Astrocyte of the cerebellum (primary cell): ENCODE data around the gene SLC15A3.

Experiments
- DNase-seq: peaks from one replicate; pipeline ENCODE4 v3.0.0-alpha.2; 2011; ENCODE audit warnings: low read depth
- H3K4me3 ChIP-seq: 2 replicates; pipeline ENCODE4 v1.5.1; 2011; ENCODE audit warnings: mild to moderate bottlenecking, low read depth, low read length, moderate library complexity
- CTCF ChIP-seq: IDR thresholded peaks from 2 replicates; pipeline ENCODE4 v1.5.1; 2012; ENCODE audit warnings: low read length, low read depth, moderate library complexity, mild to moderate bottlenecking; ENCODE audit errors: missing control alignments
- in situ Hi-C: cut with HindIII; loops from 2 replicates; pipeline ENCODE4 v1.10.0; 2017; ENCODE audit warnings: low sequenced_read_pairs

The SLC15A3 gene

DNA sequence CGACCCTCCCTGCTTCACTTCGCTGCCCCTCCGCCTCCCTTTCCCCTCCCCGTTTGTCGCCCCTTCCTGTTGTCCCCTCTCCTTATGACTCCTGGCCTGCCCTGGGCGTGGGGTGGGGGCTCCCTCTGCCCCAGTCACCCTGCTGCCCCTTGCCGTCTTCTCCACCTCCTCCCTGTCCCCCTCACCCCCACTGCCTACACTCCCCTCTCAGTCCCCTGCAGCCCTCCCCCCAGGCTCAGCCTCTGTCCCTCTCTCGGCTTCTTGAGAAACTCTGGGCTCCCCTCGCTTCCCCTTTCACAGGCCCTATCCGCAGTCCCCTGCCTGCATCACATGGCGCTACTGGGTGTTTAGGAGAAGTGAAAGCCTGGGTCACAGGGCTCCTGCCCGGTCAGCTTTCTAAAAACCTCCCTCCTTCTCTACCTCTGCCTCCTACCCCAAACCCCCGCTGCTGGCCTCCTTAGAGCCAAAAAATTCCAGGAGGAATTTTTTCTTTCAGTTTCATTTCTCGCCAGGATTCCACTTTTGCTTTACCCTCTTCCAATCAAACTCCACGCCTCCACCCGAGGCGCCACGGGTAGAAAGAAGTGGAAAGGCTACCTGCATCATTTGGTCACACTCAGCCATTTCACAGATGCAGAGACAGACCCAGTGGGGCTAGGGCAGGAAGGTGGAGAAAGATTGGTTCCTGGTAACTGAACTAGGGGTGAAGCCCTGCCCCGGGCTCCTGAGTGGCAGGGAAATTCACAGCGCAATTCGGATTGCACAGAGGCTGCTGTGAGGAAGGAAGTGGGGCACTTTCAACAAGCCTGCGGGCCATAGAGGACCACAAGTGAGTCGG, at the start of gene SLC15A3:
Gene SLC15A3, minus strand, starts transcription at position 273 of the 838 bp plus-strand sequence. CDS start 625 bp downstream, outside the sequence.
- TF ChIP-seq CTCF: no peak
- DNase-seq: no peak
- peak within 1 kb of the TSS; percentile 20 for H3K4me3 ChIP-seq
- in situ Hi-C loops: no loop called here

GRCh38 chr11:61000426-61000825, 48.5 kb upstream of the SLC15A3 start:
- H3K4me3 ChIP-seq: no peak overlapping the region
- in situ Hi-C loops: no loop called here
- DNase-seq: no peak
- TF ChIP-seq CTCF: no peak

- no peak for TF ChIP-seq CTCF
- in situ Hi-C loops: no loop called here
- no peak overlapping the region for H3K4me3 ChIP-seq
- DNase-seq: no peak
These were observed 44.6 kb upstream of the SLC15A3 start for GRCh38 chr11:60996381-60997138.

DNA sequence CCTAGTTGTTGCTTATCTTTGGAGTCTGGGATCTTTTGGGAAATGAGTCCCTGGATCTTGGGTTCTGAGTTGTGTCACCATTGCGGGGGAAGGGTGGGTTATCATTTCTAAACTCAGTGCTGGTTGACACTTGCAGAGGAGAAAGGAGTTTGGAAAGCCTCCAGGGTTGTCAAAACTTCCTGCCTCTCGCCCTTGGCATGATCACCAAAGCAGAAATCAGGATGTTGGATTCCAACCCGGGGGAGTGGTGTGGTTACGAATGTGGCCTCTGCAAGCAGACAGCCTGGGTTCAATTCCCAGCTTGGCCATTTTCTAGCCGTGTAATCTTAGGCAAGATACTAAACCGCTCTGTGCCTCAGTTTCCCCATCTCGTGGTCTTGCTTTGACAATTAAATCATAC, 43.8 kb upstream of the SLC15A3 start:
- TF ChIP-seq CTCF: no peak
- in situ Hi-C loops: no loop called here
- no peak for DNase-seq
- no peak overlapping the region for H3K4me3 ChIP-seq

- H3K4me3 ChIP-seq: no peak overlapping the region
- no peak for TF ChIP-seq CTCF
- in situ Hi-C loops: no loop called here
- no peak for DNase-seq
These were observed 42.6 kb upstream of the SLC15A3 start for GRCh38 chr11:60994541-60995080.

DNA sequence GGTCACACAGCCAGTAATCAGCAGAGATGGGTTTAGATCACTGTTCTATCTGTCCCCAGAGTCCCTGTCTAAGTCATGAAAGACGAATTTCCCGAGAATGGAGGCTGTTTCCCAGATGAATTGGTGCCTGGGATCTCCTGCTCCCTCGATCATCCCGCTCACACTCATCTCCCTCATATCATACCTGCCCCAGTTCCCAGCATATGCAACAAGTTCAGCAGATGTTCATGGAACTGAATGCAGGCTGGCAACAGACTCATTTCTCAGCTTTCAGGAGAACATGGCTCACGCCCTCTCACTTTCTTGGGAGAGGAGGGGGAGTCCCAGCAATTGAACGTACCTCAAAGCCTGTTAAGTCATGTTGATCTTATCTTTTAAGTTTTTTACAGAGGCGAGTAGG, 41.6 kb upstream of the SLC15A3 start:
- in situ Hi-C loops: no loop called here

More for the DNA sequence above, 41.6 kb upstream of the SLC15A3 start:
- no peak for TF ChIP-seq CTCF
- no peak overlapping the region for H3K4me3 ChIP-seq
- no peak for DNase-seq
